GM21447 (cell line): ENCODE data around the gene ARAP1.
A peak's percentile ranks its signal among the peaks of the same experiment; 100 is the strongest.

Experiments
- ATAC-seq: cut with Tn5 transposase; IDR thresholded peaks from one replicate; pipeline ENCODE4 v1.9.1; 2021; ENCODE audit not compliant: unreplicated experiment

The ARAP1 gene

DNA sequence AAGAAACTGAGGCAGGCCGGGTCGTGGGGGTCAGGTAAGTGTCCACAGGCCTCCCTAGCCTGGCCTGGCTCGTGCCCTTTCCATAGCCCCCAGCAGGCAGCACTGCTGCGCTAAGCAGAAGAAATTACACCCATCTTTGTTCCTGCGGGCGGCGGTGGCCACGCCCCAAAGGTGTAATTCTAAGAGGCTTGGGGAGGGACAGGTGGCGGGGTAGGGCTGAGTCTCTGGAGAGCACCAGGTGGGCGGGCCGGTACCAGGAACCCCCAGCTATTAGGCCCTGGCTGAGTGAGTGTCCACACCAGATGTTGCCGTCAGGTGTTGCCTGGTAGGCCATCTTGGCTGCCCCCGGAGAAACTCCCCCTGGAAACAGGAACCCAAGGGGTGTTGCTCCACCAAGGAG lies 12.3 kb upstream of the ARAP1 start:
- ATAC-seq = no peak

GRCh38 chr11:72763823-72764222 lies 11.6 kb upstream of the ARAP1 start:
- ATAC-seq = no peak

GRCh38 chr11:72762641-72763304 lies 10.6 kb upstream of the ARAP1 start:
- peak; percentile 78 for ATAC-seq

- ATAC-seq = no peak
Observed at GRCh38 chr11:72760539-72761405, 8.6 kb upstream of the ARAP1 start.

GRCh38 chr11:72759468-72759985 lies 7.3 kb upstream of the ARAP1 start:
- ATAC-seq = no peak

GRCh38 chr11:72758690-72759389 lies 6.6 kb upstream of the ARAP1 start:
- ATAC-seq = no peak

DNA sequence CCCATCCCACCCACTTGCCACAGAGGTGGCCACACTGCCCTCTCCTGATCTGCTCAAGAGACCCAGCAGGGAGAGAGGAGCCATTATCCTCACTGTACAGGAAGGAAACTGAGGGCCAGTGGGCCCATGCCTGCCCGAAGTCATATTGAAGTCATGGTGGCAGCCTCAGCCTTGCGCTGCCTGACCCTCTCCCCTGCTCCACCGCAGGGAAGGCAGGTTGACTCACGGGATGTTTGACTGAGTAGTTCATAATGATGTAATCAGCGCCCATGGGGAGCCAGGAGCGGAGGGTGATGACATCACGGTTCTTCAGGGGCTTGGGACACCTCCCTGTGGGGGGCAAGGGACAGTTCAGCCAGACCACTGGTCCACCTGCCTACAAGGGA lies 6.1 kb upstream of the ARAP1 start:
- ATAC-seq = no peak

- no peak for ATAC-seq
Observed at GRCh38 chr11:72755713-72756285, 3.6 kb upstream of the ARAP1 start.

GRCh38 chr11:72754544-72755155 lies 2.4 kb upstream of the ARAP1 start:
- ATAC-seq = no peak

GRCh38 chr11:72754149-72754543 lies 1.9 kb upstream of the ARAP1 start:
- ATAC-seq = no peak

DNA sequence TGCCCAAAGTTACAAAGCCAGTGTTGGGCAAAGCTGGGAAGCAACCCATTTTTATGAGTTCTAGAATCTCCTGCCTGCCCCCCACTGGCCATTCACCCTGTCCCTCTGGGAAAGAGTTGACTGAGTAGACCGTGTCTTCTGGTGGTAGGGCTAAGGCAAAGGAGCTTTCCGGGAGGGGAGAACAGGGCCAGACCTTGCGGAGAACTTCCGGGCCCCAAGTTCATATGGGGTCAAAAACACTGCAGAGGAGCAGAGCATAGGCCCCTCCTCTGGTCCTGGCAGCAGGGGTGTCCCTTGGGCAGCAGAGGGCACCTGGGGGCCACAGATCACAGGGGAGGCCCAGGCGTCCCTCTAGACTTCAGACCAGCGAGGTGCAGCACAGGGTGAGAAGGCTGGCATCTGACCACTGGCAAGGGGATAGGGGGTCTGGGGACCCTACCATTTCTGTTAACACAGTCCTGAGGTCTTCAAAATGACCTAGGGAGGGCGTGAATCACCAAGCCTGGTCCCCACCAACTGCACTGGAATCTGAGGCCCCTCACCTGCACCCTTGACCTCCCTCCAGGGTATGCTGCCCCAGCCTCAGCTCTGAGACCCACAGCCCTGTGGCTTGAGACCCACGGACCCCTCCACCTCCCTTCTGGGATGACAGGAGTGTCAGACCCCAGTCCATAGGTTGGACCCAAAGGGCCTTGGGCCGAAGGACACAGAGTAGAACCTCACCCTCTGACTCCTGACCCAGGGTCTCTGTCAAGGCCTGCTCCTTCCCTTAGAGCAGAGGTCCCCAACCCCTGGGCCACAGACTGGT lies 1.3 kb upstream of the ARAP1 start:
- ATAC-seq = no peak

- no peak for ATAC-seq
Observed at GRCh38 chr11:72751116-72752087, 806 bp downstream of the ARAP1 start.

DNA sequence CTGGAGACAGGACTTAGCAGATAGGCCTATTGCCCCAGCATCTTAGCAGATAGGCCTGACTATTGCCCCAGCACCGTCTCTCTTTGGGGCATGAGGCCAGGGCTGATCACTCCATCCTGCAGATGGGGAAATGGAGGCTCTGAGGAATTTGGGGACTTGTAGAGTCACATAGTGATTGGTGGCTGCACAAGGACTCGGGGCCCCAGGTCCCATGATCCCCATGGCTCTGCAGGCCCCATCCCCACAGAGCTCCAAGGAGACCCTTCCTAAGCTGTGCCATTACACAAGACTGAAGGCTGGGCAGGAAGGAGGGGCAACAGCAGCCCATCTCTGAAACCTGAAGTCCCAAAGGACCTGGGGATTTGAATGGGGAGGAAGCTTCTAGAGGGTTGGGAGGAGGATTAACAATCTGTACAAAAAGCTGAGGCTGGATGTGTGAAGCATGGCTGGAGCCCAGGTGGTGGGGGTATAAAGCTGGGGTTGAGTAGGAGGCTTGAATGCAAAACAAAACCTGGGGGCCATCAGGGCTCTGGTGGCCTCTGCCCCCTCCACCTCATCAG lies 1.6 kb downstream of the ARAP1 start:
- no peak for ATAC-seq

DNA sequence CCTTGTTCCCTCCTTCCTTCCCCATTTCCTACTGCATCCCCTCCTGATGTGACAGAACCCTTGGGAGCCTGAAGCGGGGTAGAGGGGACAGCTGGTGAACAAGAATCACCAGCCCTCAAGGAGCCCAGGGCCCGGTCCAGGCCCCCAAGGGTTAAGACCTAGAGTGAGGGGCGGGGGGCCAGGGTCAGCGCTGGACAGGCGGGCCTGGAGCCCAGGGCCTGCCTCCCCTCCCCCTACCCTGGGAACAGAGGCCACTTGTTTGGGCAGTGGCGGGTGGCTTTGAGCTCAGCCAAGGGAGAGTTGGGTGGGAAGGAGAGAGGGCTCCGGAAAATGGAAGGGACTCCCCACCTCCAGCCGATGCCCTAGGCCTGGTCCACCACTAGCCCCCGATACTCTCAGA lies 2.1 kb downstream of the ARAP1 start:
- ATAC-seq = no peak

GRCh38 chr11:72747289-72747855 lies 4.8 kb downstream of the ARAP1 start:
- ATAC-seq = no peak

GRCh38 chr11:72746821-72747220 lies 5.4 kb downstream of the ARAP1 start:
- no peak for ATAC-seq

- no peak for ATAC-seq
Observed at GRCh38 chr11:72745925-72746550, 6.2 kb downstream of the ARAP1 start.

DNA sequence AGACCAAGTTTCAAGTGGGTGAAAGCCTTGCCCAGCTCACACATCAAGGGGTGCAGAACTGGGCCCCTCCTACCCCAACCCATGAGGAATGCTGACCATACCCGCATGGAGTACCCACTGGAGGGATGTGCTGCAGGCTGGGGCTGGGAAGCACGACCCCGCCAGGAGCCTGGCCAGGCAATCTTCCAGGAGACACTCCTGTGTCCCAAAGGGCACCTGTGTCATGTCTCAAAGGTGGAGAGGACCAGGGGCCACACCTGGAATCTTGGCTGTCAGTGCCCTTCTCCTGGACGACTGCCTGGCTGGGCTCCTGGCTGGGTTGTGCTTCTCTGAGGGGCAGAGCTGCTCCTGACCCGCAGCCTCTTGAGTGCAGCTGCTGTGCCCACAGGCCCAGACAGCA lies 6.7 kb downstream of the ARAP1 start:
- ATAC-seq = no peak
